NCI-H526 treated with DMSO at 0.1 percent for 48 hours (cell line): Measurements from ENCODE around the gene ARHGAP35.
"Not testable (repeated sequence)": the region's sequence is repeated elsewhere in the genome, so short reads cannot be mapped to it uniquely, and the experiment has no call there.

Source experiments
- DNase-seq: peaks from one replicate; lab custom pipeline; 2025; lab: John Stamatoyannopoulos, UW

Gene ARHGAP35

DNA sequence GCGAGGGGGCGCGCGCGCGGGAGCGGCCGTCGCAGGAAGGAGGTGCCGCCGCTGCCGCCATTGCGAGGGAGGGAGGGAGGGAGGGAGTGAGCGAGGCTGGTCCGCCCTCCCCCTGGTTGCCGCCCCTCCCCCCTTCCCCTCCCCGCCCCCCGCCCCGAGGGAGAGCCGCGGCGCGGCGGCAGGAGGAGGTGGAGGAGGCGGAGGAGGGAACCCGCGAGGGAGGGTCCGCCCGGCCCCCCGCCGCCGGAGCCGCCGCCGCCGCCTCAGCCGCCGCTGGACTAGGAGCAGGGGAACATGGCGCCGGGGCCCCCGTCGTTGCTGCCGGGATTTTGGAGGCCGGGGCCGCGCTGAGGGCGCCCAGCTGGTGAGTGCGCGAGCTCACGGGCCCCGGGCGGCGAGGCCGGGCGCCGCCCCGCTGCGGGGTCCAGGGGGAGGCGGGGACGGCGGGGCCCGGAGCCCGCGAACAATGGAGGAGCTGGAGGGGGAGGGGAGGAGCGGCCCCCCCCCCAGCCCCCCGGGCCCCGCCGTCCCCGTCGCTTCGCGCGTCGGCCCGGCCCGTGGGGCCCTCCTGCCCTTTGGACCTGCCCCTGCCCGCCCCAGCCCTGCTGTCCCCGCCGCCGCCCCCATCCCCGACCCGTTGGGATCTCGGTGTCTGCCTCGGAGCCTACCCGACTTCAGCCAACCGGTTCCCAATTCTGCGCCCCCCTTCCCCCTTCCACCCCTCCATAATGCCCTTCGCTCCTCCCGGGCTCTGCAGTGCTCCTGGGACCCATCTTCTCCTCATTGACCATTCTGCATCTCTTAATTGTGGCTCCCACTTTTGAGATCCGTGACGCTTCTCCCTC, at the start of gene ARHGAP35:
Gene ARHGAP35 (plus strand): TSS at position 152 of the 845 bp plus-strand sequence. CDS start 57,679 bp downstream, outside the sequence.
- no peak for DNase-seq

DNA sequence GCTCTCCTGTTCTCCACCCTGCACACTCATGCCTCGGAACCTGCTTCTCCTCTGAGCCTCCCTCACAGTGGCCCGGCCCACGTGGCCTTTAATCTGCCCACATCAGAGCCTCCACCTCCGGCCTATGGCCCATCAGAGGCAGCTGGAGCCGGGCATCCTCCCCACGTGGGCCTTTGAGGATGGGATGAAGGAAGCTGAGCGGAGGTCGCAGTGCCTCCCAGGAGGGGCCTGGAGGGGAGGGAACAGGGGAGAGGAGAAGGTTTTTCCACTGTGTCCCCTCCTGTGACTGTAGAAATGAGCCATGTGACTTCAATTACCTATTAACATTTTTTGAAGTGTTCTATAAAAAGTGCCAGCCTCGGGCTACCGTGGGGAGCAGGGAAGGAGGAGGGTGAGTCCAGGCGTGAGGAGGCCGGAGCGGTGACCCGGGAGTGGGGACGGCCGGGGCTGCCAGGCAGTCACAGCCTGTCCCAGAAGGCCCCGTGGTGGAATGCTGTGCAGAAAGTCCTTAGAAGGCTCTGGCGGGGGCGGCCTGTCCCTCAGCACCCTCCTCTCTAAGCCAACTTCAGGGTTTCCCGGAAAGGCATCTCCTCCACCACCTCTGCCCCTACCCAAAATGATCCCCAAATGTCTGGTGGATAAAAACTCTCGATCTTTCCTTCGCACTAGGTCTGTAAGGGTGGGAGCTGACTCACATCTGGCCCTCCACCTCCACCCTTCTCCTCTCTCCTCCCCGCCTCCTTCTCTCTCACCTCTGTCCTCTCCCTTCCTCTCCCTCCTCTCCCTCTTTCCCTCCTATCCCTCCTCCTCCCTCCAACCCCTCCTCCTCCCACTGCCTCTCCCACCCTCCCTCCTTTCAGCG, 47.6 kb upstream of the ARHGAP35 start:
- no peak for DNase-seq

DNA sequence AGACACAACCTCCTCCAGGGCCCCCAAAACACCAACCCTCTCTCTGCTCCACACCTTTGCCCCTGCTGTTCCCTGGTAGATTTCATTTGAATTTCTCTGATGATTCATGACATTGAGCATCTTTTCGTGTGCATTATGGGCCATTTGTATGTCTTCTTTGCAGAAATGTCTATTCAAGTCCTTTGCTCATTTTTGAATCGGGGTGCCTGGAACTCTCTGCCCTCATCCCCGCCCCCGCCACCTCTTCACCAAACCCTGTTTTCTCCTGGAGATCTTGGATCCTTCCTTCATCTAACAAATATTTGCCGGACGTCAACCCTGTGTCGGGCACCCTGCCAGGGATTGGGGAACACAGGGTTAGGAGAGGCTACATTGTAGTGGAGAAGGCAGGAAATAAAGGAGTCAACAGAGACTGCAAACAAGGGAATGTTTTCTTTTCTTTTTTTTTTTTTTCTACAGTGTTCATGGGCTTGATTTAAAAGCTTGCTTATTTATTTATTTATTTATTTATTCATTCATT, 46.9 kb upstream of the ARHGAP35 start:
- DNase-seq = no peak

DNA sequence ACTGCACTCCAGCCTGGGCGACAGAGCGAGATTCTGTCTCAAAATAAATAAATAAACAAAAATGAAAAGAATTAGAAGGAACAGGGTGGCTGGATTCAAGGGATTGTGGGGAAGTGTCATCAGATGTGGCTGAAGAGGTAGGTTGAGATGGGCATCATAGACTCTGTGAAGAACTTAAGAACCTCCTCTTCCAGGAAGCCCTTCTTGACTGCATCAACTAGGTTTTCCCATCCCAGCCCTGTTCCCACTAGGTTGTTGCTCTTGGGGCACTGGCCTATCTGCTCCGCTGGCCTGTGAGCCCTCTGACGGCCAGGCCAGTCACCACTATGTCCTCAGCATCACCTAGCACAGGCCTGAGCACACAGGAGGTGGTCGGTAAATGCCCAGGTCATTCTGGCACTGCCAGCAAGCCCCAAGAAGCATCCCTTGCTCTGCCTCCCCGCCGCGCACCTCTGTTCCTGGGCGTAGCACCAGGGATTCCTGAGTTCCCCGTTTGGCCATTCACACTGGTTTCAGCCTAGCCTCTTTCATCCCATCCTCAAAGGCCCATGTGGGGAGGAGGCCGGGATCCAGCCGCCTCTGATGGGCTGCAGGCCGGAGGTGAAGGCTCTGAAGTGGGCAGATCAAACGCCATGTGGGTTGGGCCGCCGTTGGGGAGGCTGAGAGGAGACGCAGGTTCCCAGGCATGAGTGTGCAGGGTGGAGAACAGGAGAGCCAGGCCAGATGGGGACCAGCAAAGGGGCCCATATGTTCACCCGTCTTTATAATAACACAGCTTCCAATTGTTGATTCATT, 44.8 kb upstream of the ARHGAP35 start:
- no peak for DNase-seq

DNA sequence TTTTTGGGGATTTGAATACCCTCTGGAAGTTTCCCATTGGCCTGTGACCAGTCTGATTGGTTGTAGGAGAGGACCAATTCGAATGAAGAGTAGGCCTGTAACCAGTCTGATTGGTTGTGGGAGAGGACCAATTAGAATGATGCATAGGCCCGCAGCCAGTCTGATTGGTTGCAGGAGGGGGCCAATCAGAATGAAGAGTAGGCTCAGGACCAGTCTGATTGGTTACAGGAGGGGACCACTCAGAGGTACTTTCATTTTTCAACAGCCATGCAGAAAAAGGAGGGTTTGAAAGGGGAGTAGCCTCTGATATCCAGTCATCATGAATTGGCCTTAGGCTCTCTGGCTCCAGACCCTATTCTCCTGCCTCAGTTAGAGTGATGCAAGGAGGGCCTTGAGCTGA, 42.0 kb upstream of the ARHGAP35 start:
- DNase-seq = no peak

DNA sequence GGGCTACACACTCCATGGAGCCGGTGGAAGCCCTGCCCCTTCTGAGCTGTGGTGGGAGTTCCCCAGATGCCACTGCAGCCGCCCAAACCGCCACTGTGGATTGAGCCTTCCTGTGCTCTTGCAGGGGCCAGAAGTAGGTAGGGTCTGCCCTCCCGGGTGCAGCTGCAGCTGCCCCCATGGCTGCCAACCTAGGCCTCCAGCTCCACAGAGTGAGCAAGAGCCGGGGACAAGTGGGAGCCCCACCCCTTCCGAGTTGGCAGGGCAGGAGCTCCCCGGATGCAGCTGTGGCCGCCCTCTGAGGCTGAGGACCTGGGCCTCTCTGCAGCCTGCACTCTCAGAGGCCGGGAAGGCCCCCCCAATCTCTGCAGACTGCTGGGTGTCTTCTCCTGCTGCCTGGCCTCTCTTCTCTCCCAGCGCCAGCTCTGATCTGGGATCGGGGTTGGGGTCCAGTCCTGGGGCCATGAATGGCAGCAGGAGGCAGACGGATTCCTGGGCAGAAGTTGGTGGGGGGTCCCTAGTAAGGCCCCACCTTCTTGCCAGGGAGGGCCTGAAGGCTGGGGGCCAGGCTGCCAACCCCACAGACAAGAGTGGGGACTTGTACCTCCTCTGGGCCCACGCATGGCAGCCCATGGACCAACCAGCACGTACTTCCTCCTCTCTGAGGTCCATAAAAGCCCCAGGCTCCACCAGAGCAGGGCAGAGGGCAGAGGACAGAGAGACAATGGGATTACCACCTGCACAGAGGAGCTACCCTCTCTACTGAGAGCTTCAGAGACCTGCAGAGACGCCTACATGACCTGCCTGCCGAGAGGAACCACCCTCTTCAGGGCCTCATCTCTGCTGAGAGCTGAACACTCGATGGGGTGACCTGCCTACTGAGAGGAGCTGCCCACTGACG, 39.0 kb upstream of the ARHGAP35 start:
- DNase-seq = no peak

DNA sequence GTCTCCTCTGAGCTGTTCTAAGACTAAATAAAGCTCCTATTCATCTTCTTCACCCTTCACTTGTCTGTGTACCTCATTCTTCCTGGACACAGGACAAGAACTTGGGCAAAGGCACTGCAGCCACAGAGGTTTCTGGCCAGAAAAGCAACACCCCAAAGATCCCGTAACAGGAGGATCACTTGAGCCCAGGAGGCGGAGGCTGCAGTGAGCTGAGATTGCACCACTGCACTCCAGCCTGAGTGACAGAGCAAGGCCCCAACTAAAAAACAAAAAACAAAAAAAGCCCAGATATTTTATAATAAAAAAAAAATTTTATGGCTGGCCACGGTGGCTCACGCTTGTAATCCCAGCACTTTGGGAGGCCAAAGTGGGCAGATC, 38.4 kb upstream of the ARHGAP35 start:
- not testable (repeated sequence) for DNase-seq

DNA sequence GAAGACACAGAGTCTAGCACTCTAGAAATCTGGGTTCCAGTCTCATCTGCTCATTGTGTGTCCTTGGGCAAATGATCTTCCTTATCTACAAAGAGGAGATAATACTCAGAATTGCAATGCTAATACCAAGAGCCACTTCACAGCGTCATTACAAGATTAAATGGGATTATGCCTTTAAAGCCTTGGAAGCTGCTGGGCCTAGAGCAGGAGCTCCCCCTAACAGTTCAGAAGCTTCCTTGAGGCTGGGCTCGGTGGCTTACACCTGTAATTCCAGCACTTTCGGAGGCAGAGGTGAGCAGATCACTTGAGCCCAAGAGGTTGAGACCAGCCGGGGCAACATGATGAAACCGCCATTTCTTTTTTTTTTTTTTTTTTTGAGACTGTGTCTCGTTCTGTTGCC, 37.7 kb upstream of the ARHGAP35 start:
- no peak for DNase-seq

DNA sequence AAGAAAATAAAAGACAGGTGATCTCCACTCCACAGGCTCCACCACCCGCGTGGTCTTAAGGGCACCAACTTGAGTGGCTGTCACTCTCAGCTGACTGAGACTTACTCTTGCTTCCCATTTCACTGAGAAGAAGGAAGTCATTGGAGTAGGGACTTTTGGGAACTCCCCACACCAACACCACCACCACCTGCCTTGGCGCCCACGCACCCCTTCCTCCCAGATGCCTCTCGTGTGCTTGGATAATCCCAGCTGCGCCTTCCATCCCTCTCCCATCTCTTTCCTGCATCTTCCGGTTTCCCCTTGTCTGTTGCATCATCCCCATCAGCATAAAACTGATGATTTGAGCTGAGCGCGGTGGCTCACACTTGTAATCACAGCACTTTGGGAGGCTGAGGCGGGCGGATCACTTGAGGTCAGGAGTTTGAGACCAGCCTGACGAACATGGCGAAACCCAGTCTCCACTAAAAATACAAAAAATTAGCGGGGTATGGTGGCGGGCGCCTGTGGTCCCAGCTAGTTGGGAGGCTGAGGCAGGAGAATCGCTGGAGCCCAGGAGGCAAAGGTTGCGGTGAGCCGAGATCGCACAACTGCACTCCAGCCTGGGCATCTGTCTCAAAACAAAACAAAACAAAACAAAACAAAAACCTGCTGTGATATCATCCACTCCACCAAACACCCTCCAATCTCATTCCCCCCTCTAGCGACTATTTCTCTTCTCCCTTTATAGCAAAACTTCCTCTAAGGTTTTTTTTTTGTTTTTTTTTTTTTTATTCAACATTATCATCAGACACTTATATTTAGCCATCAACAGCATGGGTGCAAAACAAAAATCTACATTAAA, 35.7 kb upstream of the ARHGAP35 start:
- DNase-seq = no peak

DNA sequence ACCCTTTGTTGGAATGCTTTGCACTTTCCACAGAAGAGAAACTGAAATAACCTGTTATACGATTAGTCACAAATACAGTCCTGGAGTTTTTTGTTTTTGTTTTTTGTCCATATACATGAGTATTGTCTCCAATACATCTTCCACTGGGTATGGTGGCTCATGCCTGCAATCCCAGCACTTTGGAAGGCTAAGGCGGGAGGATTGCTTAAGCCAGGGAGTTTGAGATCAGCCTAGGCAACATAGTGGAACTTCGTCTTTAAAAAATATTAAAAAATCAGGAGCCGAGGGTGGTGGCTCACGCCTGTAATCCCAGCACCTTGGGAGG, 35.1 kb upstream of the ARHGAP35 start:
- no peak for DNase-seq

DNA sequence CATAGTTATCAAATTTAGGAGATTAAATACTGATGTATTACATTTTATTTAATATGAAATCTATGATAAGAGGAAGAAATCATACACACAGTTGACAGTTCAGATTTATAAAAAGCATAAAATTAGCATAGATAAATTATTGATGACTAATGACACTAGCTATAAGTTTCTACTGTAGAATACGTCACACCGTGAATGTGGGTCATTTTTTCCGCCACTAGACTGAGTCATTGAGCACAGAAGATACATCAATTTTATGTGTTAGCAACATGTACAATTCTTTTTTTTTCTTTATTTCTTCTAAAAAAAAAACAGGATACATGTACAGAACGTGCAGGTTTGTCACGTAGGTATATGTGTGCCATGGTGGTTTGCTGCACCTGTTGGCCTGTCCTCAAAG, 32.3 kb upstream of the ARHGAP35 start:
- DNase-seq = no peak

DNA sequence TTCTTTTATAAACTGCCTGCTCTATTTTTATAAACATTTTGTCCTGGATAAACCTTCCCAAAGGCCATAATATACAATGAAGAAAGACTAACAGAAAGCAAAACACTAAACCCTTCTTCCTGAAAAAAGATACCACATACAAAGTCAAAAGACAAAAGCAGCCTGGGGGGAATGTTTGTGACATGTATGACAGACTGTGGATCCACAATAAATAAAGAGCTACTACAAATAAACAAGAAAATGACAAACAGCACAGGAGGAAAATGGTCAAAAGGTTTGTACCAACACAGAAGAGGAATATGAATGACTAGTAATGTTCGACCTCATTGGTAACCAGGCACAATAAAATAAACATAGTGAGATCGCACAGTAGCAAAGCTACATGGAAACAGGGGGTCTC, 29.9 kb upstream of the ARHGAP35 start:
- no peak for DNase-seq

DNA sequence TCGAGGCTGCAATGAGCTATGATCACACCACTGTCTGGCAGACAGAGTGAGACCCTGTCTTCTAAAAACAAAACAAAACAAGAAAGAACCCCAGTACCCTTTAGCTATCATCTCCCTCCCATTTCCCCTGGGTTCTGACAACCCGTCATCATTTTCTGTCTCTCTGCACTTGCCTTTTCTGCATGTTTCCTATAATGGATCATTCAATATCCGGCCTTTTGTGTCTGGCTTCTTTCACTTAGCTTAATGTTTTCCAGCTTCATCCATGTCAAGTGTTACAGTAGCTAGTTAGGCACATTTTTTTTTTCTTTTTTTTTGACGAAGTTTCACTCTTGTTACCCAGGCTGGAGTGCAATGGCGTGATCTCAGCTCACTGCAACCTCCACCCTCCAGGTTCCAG, 26.7 kb upstream of the ARHGAP35 start:
- DNase-seq = no peak

DNA sequence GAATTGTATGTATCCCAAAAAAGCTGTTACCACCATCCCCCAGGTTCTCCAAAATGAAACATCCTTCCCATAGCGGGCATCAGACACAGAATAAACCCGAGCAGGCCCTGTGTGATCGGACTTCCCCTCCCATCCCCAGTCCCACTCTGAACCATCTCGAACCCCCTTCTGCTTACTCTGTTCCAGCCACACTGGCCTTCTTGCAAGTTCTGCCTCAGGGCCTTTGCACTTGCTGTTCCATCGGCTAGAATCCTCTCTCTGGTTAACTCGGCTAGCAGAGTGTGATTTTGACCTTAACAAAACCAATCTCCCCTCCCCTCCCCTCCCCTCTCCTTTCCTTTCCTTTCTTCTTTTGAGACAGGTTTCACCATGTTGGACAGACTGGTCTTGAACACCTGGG, 25.8 kb upstream of the ARHGAP35 start:
- no peak for DNase-seq

DNA sequence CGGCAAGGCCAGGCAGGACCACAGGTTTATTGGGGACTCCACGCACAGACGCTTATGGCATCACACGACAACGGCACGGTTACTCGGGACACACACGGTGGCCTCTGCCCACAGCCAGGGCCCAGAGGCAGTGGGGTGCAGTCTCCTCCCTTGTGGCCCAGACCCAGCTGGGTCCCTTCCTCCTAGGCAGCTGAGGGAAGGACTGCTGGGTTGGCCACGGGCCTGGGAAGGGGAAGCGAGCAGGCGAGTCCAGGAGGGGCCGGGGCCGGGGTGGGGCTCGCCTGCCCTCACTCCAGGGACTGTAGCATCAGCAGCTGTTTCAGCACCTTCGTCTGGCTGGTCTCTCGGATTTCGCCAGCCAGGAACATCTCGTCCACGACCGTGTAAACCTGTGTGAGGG, 22.6 kb upstream of the ARHGAP35 start:
- no peak for DNase-seq

DNA sequence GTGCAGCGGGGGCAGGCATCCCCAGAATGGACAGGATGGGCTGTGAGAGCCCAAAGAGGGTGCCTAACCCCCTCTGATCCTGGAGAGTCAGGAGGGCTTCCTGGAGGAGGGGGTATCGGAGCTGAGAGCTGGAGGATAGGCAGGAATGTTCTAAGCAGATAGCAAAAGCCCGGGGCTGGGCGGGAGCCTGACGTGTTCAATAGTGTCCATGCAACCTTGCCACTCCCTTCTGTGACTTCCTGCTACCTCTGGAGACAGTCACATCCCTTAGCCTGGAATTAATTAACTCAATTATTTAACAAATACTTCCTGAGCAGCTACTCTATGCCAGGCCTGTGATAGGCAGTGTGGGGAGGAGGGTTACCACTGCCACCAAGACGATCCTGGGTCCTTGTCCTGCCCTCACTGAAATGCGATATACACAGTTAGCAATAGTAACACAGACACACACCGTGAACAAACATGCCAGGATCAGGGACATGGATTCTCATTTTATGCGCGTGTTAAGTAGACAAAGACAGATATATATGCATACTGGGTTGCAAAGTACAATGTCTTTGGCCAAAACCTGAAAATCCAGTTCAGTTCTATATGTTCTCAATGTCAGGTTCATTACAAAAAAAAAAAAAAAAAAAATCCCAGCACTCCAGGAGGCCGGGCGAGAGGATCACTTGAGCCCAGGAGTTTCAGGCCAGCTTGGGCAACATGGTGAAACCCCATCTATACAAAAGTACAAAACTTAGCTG, 20.9 kb upstream of the ARHGAP35 start:
- DNase-seq = no peak

DNA sequence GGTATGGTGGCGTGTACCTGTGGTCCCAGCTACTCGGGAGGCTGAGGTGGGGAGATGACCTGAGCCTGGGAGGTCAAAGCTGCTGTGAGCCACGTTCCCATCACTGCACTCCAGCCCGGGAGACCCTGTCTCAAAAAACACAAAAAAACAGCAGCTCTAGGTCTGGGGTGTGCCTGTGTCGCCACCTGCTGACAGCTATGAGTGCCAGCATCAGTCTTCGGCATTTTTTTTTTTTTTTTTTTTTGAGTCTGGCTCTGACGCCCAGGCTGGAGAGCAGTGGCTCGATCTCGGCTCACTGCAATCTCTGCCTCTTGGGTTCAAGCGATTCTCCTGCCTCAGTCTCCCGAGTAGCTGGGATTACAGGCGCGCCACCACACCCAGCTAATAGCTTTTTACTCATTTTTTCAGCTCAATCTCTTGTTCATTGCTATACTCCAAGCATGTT, 20.3 kb upstream of the ARHGAP35 start:
- peak; percentile 19 for DNase-seq

DNA sequence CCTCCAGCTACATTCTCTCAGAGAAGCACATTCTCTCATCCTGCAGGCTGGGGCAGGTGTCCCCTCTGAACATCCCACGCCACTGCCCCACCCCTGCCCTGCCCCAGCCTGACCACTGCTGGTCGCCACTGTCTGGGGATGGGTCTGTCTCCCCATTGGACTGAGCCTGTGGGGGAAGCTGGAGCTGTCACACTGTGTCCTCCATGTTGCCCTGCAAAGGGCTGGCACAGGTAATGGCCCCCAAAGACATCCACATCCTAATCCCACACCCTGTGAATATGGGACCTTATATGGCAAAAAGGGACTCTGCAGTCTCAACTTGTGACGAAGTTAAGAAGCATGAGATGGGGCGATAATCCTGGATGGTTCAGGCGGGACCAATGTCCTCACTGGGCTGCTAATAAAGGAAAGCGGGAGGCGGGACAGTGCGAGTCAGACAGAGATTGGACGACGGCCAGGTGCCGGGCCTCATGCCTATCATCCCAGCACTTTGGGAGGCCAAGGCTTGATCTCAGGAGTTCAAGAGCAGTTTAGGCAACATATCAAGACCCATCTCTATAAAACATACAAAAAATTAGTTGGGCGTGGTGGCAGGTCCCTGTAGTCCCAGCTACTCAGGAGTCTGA, 19.2 kb upstream of the ARHGAP35 start:
- no peak for DNase-seq

DNA sequence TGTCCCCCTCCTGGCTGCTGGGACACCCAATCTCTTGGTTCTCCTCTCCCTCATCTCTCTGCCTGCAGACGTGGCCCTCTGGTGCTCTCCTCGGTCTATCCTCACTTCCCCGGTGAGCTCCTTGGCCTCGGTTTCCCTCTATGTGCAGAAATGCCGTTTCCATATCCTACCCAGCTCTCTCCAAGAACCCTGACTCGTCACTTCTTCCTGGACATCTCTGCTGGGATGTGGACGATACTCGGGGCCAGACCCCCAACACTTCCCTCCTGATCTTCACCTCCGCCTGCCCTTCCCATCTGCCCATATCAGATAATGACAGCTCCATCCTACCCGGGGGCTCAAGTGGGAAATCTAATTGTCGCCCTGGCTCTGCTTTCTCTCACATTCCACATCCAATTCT, 18.0 kb upstream of the ARHGAP35 start:
- DNase-seq = no peak
